DOHH2 (cell line): ENCODE results near the gene IL32.

Experiments
- H3F3A ChIP-seq: fragments of 200-600 bp; sonication (generic), shearing (Covaris generic); 2 replicates; pipeline ENCODE4 v1.6.0; 2016; ENCODE audit warnings: antibody characterized with exemption, mild to moderate bottlenecking; ENCODE audit not compliant: control insufficient read depth, insufficient read depth
- H3K27ac ChIP-seq: fragments of 200-600 bp; sonication (generic); 2 replicates; pipeline ENCODE4 v1.5.1; 2014; ENCODE audit warnings: low read depth, mild to moderate bottlenecking, low read length, moderate library complexity
- H3K27me3 ChIP-seq: fragments of 200-600 bp; sonication (generic); 2 replicates; pipeline ENCODE4 v1.6.1; 2014; ENCODE audit warnings: mild to moderate bottlenecking, low read length, mixed read lengths; ENCODE audit not compliant: control insufficient read depth
- H3K36me3 ChIP-seq: fragments of 200-600 bp; sonication (generic); 2 replicates; pipeline ENCODE4 v1.6.1; 2014; ENCODE audit warnings: mild to moderate bottlenecking, low read length, moderate library complexity, mixed read lengths; ENCODE audit not compliant: control insufficient read depth
- H3K4me1 ChIP-seq: fragments of 200-600 bp; sonication (generic); 2 replicates; pipeline ENCODE4 v1.6.1; 2014; ENCODE audit warnings: mild to moderate bottlenecking, low read length, mixed read lengths; ENCODE audit not compliant: control insufficient read depth
- H3K4me2 ChIP-seq: fragments of 200-600 bp; sonication (generic); 2 replicates; pipeline ENCODE4 v1.6.0; 2014; ENCODE audit warnings: mild to moderate bottlenecking, low read length, moderate library complexity
- H3K4me3 ChIP-seq: fragments of 200-600 bp; sonication (generic); 2 replicates; pipeline ENCODE4 v1.5.1; 2014; ENCODE audit warnings: mild to moderate bottlenecking, low read length, mixed read lengths
- H3K79me2 ChIP-seq: fragments of 200-600 bp; sonication (generic); 2 replicates; pipeline ENCODE4 v1.6.1; 2014; ENCODE audit warnings: mild to moderate bottlenecking, low read length, mixed read lengths; ENCODE audit not compliant: control insufficient read depth
- H3K9me2 ChIP-seq: fragments of 200-600 bp; sonication (generic); replicated peaks from 2 replicates; pipeline ENCODE4 v1.6.1; 2014; ENCODE audit warnings: mild to moderate bottlenecking, low read length, mixed read lengths; ENCODE audit not compliant: control insufficient read depth
- H3K9me3 ChIP-seq: fragments of 200-600 bp; sonication (generic); 2 replicates; pipeline ENCODE4 v1.6.1; 2014; ENCODE audit warnings: antibody characterized with exemption, low read length, mixed read lengths; ENCODE audit not compliant: control insufficient read depth, insufficient read depth
- H4K20me1 ChIP-seq: fragments of 200-600 bp; sonication (generic); 2 replicates; pipeline ENCODE4 v1.6.0; 2014; ENCODE audit warnings: low read depth, mild to moderate bottlenecking, antibody characterized with exemption, low read length, moderate library complexity; ENCODE audit not compliant: control insufficient read depth, insufficient read depth
- CTCF ChIP-seq: fragments of 200-600 bp; sonication (generic); IDR thresholded peaks from one replicate; pipeline ENCODE4 v1.5.1; 2014; ENCODE audit warnings: antibody characterized with exemption, mild to moderate bottlenecking, low read depth, low read length; ENCODE audit not compliant: poor library complexity, severe bottlenecking
- EZH2phosphoT487 ChIP-seq: fragments of 200-600 bp; sonication (generic); IDR thresholded peaks from 2 replicates; pipeline ENCODE4 v1.6.1; 2017; ENCODE audit warnings: borderline replicate concordance, mild to moderate bottlenecking, antibody characterized with exemption, low read length, moderate library complexity, mixed read lengths

IL32 gene

GRCh38 chr16:3084491-3084890 is 19.1 kb downstream of the IL32 start:
- no peaks in the 10 kb centered on the region for H3K79me2 ChIP-seq

GRCh38 chr16:3084969-3085670 is 19.7 kb downstream of the IL32 start:
- Histone ChIP-seq H3K27me3 (0 out of 2 replicates have a peak, but pooled peaks cover 3% of the 10 kb centered on the region), H3K79me2 (no peaks in the 10 kb centered on the region), H3K9me2 (no peaks in the 10 kb centered on the region), H3K4me3 (no peak overlapping the region), H3K4me2 (no peak overlapping the region), H3K4me1 (no peaks in the 10 kb centered on the region), H3F3A (no peaks in the 10 kb centered on the region), H4K20me1 (no peaks in the 10 kb centered on the region), H3K9me3 (no peaks in the 10 kb centered on the region), H3K27ac (no peak overlapping the region), H3K36me3 (no peaks in the 10 kb centered on the region)
- TF ChIP-seq EZH2phosphoT487 (no peak), CTCF (no peak)

More at GRCh38 chr16:3084491-3084890, 19.1 kb downstream of the IL32 start:
- no peaks in the 10 kb centered on the region for H3K36me3 ChIP-seq
- H3K4me1 ChIP-seq = no peaks in the 10 kb centered on the region
- H3K27ac ChIP-seq = no peak overlapping the region
- TF ChIP-seq EZH2phosphoT487 = no peak
- no peak for TF ChIP-seq CTCF
- H3K9me2 ChIP-seq = no peaks in the 10 kb centered on the region
- 0 out of 2 replicates have a peak, but pooled peaks cover 3% of the 10 kb centered on the region for H3K27me3 ChIP-seq
- no peaks in the 10 kb centered on the region for H4K20me1 ChIP-seq
- H3K4me3 ChIP-seq = no peak overlapping the region
- no peak overlapping the region for H3K4me2 ChIP-seq
- H3K9me3 ChIP-seq = no peaks in the 10 kb centered on the region
- no peaks in the 10 kb centered on the region for H3F3A ChIP-seq

DNA sequence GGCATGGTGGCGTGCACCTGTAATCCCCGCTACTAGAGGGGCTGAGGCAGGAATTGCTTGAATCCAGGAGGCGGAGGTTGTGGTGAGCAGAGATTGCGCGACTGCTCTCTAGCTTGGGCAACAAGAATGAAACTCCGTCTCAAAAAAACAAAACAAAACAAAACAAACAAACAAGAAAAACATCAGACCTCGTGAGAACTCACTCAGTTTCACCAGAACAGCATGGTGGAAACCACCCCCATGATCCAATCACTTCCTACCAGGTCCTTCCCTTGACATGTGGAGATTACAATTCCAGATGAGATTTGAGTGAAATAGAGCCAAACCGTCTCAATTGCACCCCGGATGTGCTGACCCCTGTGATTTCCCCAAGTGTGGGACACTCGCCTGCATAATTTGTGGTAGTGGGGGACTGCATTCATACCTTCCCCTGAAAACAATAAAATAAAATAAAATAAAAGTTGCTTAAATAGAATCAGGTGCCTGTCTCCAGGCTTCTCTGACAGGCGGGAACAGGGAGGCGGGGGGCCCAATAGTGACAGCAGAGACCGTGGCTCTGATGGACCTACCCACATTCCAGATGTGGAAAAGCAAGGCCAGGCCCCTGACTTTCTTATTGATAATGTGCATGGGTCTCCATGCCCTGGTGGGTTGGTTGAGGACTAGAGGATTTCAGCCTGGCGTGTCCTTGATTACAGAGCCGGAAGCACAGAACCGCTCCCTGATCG is 20.6 kb downstream of the IL32 start:
- Histone ChIP-seq H3F3A (no peaks in the 10 kb centered on the region), H3K79me2 (no peaks in the 10 kb centered on the region), H3K4me3 (no peak overlapping the region), H3K9me3 (no peaks in the 10 kb centered on the region), H3K27me3 (no peaks in the 10 kb centered on the region), H4K20me1 (no peaks in the 10 kb centered on the region), H3K9me2 (no peaks in the 10 kb centered on the region), H3K27ac (no peak overlapping the region), H3K36me3 (no peaks in the 10 kb centered on the region), H3K4me1 (no peaks in the 10 kb centered on the region), H3K4me2 (no peak overlapping the region)
- no peak for TF ChIP-seq CTCF
- no peak for TF ChIP-seq EZH2phosphoT487
